A549 (cell line): ENCODE data around the gene TSPAN16.
A peak's percentile ranks its signal among the peaks of the same experiment; 100 is the strongest.

Experiments
- PHF8 ChIP-seq: fragments of 200-600 bp; sonication (generic); IDR thresholded peaks from 2 replicates; pipeline ENCODE4 v1.6.1; 2016; ENCODE audit warnings: low read depth, mild to moderate bottlenecking, antibody characterized with exemption, moderate library complexity, borderline replicate concordance
- POLR2A ChIP-seq: IDR thresholded peaks from 2 replicates; pipeline ENCODE4 v1.6.1; 2012; ENCODE audit warnings: mild to moderate bottlenecking, low read length
- SMC3 ChIP-seq: fragments of >200 bp; sonication (Bioruptor Twin); formaldehyde crosslinking; IDR thresholded peaks from 3 replicates; pipeline ENCODE4 v1.6.1; 2018; ENCODE audit warnings: inconsistent platforms
- TF ChIP-seq, protein P1 (sequence below): IDR thresholded peaks from 2 replicates; pipeline ENCODE4 v1.6.1; 2012

- TF ChIP-seq, protein P1, sequence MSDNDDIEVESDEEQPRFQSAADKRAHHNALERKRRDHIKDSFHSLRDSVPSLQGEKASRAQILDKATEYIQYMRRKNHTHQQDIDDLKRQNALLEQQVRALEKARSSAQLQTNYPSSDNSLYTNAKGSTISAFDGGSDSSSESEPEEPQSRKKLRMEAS, result no peak
- TF ChIP-seq POLR2A, result no peak; the same call in 1 of the 2 replicates
- TF ChIP-seq SMC3, result no peak
- TF ChIP-seq PHF8, result peak; percentile 40; the same call in 1 of the 2 replicates
Observed at GRCh38 chr19:11261971-11262839, 33.8 kb upstream of the TSPAN16 start, which contains the start of gene DOCK6.
